Testis (tissue), 2 donors: ENCODE data around the gene GPR161.

Source experiments
- CTCF ChIP-seq, 3 experiments: fragments of 450-650 bp in 2 of 3; fragments of 200-600 bp in 1 of 3; sonication (generic) in 1 of 3; IDR thresholded peaks; one replicate each; pipeline ENCODE4 v1.5.1; 2016 to 2019; ENCODE audit warnings: antibody characterized with exemption in 3 of 3, mild to moderate bottlenecking in 2 of 3, moderate library complexity in 1 of 3
- POLR2A ChIP-seq: fragments of 450-650 bp; IDR thresholded peaks from one replicate; pipeline ENCODE4 v1.6.1; 2017; ENCODE audit warnings: antibody characterized with exemption, mild to moderate bottlenecking, moderate library complexity

- TF ChIP-seq CTCF (IDR thresholded peaks at IDR 0.05) (no peak), POLR2A (no peak)
These were observed 57.0 kb downstream of the GPR161 start for GRCh38 chr1:168079761-168080160.
